Measurements from ENCODE around the gene FLRT1.

FLRT1 gene

DNA sequence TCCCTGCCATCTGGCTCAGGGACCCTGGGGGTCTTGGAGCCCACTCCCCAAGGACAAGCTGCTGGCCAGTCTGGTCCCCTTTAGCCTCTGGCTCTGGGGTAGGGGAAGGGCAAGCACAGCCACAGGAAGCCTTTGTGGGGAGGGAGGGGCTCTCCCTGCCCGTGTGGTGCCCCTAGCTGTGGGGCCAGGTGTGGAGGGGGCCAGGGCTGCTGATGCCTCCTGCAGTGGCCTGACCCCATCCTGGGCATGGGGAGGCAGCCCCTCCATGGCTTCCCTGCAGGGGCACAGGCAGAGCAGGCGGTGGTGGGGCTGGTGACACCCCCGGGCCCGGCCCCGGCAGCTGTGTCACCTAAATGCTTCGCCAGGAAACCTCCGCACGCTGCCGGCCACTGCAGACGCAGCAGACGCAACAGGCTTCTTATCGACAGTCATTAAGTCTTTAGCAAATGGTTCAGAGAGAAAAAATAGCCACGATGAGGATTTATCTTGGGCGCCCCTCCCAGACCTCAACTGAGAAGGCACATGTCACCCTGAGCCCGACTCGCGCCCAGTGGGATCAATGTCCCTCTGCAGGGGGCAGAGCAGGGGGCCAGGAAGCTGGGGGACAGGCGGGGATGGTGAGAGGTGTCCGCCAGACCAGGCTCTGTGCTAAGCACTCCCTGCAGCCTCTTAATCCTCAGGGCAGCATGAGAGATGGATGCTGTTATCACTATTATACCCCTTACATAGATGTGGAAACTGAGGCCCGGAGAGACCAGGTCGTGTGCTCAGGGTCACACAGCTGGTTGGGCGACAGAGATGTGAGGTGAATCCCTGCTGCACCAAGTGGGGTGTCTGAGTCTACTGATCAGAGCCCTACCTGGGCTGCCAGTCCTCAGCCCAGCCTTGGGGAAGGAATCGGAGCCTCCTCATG, 33.9 kb downstream of the FLRT1 start:
- DNase-seq, result no peak

DNA sequence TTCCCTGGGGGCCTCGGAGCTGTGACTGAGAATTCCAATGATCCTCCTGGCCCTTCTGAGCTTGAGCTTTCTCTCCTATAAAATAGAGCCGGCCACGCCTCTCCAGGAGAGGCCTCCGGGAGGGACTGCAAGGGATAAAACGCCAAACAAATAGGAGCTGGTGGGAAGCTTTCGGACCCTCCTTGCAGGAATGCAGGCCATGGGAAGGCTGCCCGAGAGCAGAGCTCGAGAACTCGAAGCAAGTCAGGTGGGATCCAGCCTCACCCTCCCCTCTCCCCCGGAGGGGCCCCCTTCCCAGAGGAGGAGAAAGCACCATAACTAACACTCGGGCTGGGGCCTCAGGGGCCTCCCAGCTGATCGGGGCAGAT, 34.6 kb downstream of the FLRT1 start:
- DNase-seq, result no peak

DNA sequence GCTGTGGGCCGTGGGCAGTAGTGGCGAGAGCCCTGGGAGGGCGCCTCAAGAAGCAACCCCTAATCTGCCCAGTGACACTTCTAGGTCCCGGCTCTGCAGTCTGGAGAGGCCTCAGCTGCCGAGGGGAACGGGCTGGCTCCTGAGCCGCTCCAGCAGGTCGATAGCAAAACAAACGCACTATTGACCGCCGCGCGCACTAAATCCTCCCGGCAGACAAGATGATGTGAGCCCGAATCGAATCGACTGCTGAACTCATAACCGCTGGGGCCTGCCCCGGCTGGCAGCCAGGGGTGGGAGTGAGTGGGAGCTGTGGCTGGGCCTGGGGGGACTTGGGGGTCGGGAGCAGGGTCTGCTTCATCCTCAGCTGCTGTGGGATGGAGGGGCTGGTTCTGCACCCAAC, 36.1 kb downstream of the FLRT1 start:
- no peak for DNase-seq

DNA sequence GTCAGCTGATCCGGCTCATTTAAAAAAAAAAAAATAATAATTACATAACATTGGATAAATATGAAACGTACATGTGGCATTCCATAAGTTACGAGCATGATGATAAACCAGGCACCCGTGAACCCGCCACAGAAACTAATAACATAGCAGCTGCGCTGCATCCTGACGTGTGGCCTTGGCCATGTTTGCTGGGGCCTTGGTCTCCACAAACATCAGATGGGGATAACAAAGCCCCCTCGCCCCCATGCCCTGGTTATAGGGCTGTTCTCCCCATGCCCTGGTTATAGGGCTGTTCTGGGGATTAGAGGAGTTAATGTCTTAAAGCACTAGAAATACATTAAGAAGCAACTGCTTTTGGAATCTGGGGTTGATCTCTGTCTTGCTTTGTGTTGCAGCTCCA, 36.7 kb downstream of the FLRT1 start:
- DNase-seq, result no peak

DNA sequence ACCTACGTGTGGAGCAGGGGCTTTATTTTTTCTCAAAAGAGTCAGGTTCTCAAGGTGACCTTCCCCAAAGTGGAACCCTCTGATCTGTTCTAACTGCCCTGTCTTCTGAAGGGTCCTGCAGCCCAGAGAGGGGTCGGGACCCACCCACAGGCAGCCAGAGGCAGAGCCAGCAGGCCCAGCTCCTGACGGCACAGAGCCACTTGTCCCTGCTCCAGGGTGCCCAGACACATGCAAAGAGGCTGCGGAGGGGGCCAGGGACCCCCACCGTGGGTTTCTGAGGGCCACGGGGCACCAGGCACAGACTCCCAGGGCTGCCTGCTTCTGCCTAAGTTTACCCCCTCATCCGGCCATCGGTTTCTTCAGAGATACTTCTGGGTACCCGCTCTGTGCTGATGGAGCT, 37.1 kb downstream of the FLRT1 start:
- DNase-seq, result no peak

- DNase-seq, result no peak
These were observed 37.8 kb downstream of the FLRT1 start for GRCh38 chr11:64073542-64073941.

- no peak for DNase-seq
These were observed 38.5 kb downstream of the FLRT1 start for GRCh38 chr11:64074239-64074638.

- no peak for DNase-seq
These were observed 41.0 kb downstream of the FLRT1 start for GRCh38 chr11:64076758-64077157.

DNA sequence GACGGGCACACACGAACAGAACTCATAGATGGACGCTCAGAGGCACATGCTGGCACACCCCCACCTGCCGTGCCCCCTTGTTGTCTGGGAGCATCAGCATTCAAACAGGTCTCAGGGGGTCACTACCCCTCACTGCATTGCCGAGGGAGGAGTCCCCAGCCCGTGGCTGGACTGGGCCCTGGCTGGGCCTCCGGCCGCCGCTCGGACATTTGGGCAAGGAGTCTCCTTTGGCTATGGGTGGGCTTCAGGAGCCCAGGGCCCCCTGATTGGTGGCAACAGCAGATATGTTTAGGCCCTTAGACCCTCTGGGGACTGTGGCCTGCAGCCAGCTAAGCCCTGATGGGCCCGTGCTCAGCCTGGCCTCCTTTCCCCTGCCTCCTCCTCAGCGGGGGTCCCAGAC, 41.9 kb downstream of the FLRT1 start:
- no peak for DNase-seq

DNA sequence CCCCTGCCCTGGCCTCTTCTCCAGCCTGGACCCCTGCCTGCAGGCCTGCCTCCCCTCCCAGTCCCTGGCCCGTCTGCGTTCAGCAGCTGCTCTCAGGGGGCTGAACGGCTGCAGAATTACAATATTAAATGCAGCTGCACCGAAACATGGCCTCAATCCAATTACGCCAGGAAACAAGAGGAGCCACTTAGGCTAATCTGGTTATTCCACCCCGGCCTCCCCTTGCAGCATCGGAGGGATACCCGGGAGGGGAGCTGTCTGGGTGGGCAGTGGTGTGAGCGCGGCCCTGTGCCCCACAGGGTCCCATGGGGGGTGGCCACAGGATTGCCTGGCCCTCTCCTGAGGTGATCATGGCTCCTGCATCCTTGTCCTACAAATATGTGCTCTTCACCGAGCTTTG, 42.6 kb downstream of the FLRT1 start:
- peak; percentile 50 for DNase-seq

GRCh38 chr11:64078905-64079304, 43.2 kb downstream of the FLRT1 start:
- no peak for DNase-seq

GRCh38 chr11:64080390-64080789, 44.7 kb downstream of the FLRT1 start:
- no peak for DNase-seq

DNA sequence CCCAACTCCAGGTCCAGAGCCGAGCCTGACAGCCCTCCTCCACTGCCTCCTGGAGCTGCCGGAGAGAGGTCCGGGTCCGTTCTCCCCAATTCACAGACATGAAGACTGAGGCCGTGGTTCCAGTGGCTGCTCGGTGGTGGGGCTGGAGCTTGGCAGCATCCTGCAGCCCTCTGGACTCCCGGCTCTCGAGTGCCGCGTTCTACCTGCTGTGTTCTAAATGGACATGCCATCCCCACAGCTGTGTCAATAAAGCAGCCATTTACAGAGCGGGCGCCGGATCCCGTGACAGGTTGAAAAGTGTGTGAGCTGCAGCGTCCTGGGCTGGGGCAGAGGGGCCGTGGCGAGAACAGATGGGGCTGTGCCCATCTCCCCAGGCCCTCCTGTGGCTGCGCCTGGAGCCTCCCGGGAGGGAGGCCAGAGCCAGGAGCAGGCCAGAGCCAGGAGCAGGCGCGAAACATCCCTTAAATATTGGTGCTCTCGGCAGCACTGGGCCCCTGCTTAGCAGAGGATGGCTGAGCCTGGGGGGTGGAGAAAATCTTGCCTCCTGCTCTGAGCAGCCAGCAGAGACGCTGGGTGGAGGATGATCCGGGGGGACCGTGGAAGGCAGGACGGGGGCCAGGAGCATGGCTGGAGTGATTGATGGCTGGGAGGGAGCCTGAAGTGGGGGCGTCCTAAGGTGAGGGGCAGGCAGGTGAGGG, 46.2 kb downstream of the FLRT1 start:
- DNase-seq, result peak; percentile 98

DNA sequence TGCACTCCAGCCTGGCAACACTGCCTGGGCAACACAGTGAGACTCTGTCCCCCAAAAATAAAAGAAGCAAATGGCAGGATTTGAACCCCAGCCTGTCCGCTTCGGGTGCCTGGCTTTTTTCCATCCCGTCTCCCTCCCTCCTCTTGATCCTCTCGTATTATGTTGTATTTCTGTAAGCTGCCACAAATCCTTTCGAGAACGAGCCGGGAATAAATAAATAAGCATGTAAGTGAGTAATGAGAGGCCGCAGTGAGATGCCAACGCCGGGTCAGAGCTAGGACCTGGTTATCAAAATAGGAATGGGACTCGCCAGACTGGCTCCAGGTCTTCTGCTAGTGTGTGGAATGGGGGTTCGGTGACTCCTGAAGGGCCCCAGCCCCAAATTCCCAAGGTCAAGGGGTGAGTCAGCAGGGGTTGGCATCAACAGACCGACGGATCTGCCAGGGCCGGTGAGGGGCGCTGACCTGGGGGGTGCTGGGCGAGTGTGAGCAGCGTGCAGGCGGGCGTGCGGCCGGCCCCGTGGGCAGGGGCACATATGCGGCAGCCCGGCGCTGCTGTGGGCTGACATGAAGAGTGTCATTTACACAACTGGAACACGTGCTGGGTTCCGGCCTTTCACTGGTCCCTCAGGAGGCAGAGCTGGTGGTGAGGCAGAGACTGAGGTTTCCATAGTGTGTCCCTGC, 47.8 kb downstream of the FLRT1 start:
- DNase-seq, result no peak

GRCh38 chr11:64084146-64084950, 48.6 kb downstream of the FLRT1 start:
- DNase-seq, result no peak

DNA sequence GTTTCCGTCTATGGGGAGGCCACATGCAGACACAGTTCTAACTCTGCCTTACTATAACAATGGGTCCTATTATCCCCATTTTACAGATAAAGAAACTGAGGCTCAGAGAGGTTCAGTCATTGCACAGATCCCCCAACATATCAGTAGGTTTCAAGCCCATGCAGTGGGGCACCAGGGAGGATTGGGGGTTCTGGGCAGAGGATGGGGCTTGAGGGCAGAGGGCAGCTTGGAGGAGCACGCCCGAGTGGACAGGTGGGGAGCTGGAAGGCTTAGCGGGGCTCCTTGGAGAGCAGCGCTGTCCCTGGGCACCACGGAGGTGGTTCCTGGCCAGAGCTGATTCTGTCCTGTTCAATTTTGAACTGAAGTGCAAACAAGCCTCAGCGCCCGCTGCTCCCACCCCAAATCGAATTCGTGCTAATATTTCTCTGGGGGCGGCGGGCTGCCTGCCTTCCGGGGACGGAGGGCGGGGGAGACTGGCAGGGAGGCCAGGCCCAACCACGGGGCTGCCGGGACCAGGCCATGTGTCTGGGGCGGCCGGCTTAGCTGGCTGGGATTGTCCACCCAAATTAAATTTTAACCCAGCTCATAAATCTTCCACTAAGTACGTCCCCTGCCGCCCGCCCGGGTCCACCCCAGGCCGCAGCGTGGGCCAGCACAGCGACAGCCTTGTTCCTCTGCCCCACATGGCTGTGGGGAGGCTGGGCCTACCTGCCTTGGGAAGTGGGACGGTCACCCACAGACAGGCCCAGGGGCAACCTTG, 49.4 kb downstream of the FLRT1 start:
- DNase-seq, result no peak

All from NCI-H146 (cell line).